Inferior parietal cortex (tissue), 1 donor: ENCODE measurements around the gene PITPNM1.

Experiments
- DNase-seq: peaks from one replicate; pipeline ENCODE4 v3.0.0-alpha.2; 2016; ENCODE audit errors: extremely low spot score

The PITPNM1 gene

GRCh38 chr11:67503119-67504004 lies 1.8 kb downstream of the PITPNM1 start:
- DNase-seq, result no peak

DNA sequence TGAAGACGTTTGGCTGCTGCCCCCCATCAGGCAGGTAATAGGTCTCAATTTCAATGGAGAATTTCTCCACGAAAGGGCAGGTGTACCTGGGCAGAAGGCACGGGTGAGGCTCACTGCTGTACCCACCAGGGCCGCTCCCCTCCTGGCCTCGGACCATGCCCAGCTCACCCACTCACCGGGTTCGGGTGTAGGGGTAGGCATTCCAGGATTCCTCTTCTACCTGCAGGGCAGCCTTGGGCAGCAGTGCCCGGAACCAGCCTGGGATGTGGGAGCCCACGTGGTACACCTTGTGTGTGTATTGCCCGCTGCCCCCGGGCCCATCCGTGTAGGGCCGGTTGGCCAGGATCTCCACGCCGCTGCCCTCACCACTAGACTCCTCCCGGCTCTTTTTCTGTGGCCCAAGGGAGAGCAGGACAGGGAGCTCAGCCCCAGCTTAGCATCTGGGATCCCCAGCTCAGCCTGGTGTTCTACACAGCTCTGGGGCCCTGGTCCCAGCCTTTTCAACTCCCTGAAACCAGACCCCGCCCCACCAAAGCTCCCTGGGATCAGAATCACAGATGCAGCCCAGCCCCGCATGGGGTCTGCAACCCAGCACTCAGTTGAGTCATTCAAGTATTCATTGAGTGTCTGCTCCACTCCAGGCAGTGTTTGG lies 2.7 kb downstream of the PITPNM1 start:
- DNase-seq, result no peak

- DNase-seq, result no peak
Observed at GRCh38 chr11:67501854-67502253, 3.3 kb downstream of the PITPNM1 start.

DNA sequence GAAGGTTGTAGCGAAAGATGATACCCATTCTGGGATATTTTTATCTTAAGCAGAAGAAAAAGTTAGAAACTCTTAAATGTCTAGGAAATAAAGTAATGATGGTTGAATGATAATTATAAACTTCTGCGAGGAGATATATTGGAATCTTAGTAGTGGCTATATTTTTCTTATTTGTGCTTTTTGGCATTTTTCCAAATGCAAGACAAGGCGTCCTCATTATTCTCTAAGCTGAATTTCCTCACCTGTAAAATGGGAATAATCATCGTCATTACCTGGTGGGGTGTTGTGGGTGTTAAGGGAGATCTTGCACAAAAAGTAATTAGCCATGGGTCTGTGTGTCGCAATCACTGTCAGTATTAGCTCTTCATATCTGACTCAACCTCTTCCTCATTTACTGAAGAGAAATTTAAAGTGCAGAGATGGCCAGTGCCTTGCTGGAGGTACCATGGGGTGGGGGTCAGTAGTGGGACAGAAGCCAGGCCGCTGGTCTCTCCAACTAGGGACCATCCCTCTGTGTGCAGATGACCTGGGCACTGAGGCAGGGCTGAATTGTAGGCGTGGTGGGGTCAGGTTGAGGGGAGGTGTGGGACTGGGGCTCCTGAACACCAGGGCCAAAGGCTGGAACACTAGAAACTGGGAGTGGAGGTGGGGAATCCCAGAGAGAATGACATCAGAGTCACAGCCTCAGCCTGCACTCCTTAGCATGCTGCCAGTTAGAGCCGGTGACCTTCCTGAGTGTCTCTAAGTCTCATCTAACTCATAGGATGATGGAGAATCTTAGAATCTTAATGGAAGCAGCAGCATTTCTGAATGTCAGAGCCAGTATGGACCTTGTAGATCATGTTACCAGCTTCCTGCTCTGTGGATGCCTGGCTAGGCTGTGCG lies 4.1 kb downstream of the PITPNM1 start:
- no peak for DNase-seq

- DNase-seq, result no peak
Observed at GRCh38 chr11:67500484-67500821, 4.7 kb downstream of the PITPNM1 start.

- DNase-seq, result no peak
Observed at GRCh38 chr11:67499808-67500483, 5.2 kb downstream of the PITPNM1 start.

GRCh38 chr11:67498544-67498972 lies 6.6 kb downstream of the PITPNM1 start:
- DNase-seq, result no peak

GRCh38 chr11:67497656-67498291 lies 7.4 kb downstream of the PITPNM1 start:
- DNase-seq, result no peak

- DNase-seq, result no peak
Observed at GRCh38 chr11:67496113-67496512, 9.1 kb downstream of the PITPNM1 start.

- no peak for DNase-seq
Observed at GRCh38 chr11:67495234-67496005, 9.7 kb downstream of the PITPNM1 start.

- DNase-seq, result no peak
Observed at GRCh38 chr11:67494371-67495233, 10.6 kb downstream of the PITPNM1 start.

GRCh38 chr11:67493548-67494370 lies 11.4 kb downstream of the PITPNM1 start:
- DNase-seq, result no peak

- no peak for DNase-seq
Observed at GRCh38 chr11:67492801-67493547, 12.2 kb downstream of the PITPNM1 start.

GRCh38 chr11:67492069-67492727 lies 13.0 kb downstream of the PITPNM1 start:
- DNase-seq, result no peak

GRCh38 chr11:67491276-67492068 lies 13.7 kb downstream of the PITPNM1 start:
- no peak for DNase-seq

- no peak for DNase-seq
Observed at GRCh38 chr11:67490727-67491065, 14.5 kb downstream of the PITPNM1 start.
